Stimulated activated CD8-positive, alpha-beta memory T cell treated with anti-CD3 and anti-CD28 coated beads, Interleukin-12 subunit alpha, Interleukin-12 subunit beta, amount 100 ng/mL, for 24 hours (primary cell): Measurements from ENCODE around the gene NGEF.

Experiments
- DNase-seq: peaks from one replicate; pipeline ENCODE4 v3.0.0-alpha.2; 2020; ENCODE audit errors: extremely low read depth

Gene NGEF

DNA sequence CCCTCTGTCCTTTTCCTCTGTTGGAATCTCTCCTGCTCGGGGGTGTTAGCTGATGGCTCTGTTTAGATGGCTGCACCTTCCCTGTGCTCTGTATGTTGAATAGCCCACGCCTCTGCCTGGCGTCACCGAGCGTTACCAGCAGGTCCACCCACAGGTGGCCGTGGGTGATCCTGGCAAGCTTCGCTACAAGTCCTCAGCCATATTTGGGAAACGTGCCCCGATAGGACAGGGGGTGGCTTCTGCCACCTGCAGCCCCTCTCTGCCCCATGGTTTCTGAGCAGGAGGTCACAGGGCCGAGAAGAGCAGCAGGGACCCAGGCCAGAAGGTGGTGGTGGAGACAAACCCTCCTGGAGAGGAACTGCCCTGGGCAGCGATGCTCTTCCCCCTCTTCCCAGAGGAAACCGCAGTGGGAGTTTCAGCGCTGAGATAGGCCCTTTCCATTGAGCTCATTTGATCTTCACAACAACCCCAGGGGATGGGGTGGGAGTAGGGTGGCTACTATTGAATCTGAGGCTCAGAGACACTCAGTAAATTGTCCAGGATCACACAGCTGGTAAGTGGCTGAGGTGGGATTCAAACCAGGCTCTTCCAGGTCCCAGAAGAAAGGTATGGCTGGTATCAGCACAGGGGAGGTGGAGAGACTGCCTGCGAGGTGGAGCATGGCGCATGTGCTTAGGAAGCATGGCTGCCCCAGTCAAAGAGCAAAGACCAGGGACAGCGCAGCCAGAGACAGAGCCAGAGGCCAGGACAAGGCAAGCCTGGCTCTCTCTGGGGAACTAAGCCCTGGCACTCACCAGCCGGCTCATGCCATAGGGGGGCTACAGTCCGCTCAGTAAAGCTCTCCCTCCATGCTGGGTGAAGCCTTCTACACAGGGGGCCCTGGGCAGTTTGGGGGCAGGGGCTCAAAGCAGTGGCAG, 15.0 kb downstream of the NGEF start:
- DNase-seq: no peak

DNA sequence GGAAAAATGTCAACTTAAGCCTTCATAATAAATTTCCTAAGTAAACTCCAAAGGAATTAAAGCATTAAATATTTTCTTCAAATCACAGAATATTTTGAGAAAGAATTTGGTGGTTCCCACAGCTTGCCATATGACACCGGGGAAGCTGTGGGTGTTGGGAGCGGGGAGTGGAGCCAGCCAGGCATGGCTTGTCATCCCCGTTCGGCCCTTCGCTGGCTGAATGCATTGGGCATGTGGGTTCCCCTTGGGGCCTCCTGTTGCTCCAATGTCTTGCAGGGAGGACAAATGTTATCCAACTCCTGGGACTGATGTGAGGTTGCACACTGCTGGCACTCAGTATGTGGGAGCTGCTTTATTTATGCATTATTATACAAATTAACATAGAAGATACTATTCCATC, 18.6 kb downstream of the NGEF start:
- DNase-seq: no peak

DNA sequence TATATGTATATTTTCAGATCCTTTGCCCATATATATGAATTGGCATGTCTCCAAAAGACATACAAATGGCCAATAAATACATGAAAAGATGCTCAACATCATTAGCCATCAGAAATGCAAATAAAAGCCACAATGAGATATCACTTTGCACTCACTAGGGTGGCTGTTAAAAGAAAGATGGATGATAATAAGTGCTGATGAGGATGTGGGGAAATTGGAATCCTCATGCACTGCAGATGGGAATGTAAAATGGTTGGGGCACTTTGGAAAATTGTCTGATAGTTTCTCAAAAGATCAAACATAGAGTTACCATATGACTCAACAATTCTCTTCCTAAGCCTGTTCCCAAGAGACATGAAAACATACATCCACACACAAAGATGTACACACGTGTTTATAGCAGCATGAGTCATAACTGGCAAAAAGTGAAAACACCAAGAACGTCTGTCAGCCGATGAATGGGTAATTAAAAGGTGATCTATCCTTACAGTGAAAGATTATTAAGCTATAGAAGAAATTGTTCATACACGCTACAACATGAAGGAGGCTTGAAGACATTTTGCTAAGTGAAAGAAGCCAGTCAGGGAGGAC, 19.7 kb downstream of the NGEF start:
- no peak for DNase-seq

DNA sequence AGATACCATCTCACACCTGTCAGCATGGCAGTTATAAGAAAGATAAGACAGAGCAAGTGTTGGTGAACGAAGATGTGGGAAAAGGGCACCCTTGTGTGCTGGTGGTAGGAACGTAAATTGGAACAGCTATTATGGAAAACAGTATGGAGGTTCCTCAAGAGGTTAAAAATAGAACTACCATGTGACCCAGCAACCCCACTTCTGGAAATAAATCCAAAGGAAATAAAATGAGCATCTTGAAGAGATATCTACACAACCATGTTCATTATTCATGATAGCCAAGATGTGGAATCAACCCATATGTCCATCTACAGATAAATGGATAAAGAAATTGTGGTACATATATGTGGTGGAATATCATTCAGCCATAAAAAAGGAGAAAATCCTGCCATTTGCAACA, 26.9 kb downstream of the NGEF start:
- no peak for DNase-seq

DNA sequence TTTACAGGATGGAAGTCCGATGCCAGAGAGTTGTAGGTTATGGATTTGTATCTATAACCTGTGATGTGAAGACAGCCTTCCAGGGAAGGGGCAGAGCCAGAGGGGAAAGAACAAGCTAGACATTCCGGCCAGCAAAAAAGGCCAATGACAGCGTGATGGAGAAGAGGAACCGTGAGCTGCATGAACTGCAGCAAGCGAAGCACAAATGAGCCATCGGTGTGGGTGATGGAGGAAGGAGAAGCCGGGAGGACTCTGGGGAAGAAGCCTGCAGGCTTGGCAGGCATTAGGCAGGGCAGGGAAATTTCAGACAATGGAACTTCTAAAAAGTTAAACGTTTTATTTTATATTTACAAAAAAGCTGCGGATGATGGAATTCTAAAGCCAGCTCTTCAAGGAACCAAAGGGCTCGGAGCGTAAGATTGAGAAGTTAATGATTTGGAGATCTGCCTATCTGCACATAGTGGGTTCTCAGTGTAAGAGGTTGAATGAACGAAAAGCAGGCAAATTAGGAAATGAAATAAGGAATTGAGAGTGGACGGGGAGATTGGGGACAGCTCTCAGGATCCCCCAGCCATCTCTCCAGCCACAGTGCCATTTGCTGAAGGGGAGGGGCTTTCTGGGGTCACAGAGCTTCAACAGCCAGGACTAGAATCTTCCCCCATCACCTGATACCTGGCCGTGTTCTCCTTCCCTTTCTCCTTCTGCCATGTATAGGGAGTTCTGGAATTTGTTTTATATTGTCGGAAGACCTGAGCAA, 28.4 kb downstream of the NGEF start:
- no peak for DNase-seq

DNA sequence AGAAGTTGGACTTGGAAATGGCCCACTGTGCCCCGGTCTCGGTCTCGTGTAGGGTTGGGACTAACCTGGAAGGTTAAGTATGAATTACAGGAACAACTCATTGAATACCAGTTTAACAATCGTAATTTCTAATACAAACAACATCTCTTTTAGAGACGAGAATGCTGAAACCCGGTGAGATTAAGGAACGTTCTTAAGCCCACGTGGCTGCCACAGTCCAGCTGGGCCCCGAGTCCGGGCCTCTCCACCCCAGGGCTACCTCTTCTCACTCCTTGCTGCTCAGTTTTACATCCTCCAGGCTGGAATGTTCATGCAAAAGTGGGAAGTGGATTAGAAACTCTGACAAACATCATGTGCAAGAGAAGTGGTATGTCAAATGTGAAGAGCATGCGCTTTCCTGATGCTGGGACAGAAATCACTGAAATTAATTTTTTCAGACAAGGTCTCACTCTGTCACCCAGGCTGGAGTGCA, 29.4 kb downstream of the NGEF start:
- DNase-seq: no peak

DNA sequence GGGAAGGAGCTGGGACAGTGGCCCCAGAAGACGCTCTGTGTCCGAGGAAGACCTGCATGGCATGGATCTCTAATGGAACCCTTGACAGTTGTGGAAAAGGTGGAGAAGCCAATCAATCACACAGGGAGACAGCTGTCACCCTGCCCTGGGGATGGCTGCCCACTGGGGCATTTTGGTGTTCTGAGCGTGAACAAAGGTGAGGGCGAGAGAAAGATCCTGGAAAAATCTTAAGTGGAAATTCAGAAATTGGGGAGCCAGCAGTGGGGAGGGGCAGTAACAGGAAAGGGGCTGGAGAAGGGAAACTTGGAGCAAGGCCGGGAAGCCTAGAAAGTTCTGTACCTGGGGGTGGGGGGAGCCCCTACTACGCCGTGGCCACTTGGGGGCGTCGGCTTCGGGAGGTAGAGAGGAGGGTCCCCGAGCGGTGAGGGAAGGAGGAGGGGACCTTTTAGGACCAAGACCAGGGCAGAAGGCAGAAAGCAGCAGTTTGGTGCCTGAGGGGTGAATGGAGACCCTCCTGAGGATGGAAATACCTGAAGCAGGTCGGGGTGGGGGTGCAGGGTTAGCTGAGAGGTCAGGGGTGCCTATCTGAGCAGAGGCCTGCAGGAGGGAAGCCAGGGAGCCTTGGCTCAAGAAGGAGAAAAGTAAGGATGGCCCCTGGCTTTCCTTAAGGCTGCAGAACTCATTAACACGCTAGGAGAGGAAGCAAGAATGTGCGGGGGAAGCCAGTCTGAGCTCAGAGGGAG, 30.0 kb downstream of the NGEF start:
- no peak for DNase-seq

DNA sequence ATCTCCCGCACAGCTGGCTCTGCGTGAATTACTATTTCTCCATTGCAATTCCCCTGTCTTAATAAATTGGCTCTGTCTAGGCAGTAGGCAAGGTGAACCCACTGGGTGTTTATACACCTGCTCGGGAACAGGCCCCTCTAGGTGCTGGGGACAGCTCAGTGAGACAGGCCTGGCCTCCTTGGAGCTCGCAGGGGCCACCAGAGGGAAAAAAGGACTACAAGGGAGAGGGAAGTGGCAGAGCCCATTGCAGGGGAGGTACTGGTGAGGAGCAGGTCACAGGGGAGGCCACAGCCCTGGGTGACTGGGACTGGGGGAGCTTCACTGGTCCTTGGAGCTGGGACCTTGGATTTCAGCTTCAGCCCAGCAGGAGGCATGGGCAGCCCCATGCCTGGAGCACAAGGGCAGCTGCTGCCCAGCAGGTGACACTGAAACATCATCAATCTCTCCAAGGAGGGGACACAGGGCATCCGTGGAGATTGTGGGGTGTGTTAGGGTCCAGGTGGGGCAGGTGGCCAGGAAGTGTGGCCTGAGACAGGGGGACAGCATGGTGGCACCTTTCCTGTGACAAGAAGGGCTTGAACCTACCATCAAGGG, 31.2 kb downstream of the NGEF start:
- DNase-seq: no peak

DNA sequence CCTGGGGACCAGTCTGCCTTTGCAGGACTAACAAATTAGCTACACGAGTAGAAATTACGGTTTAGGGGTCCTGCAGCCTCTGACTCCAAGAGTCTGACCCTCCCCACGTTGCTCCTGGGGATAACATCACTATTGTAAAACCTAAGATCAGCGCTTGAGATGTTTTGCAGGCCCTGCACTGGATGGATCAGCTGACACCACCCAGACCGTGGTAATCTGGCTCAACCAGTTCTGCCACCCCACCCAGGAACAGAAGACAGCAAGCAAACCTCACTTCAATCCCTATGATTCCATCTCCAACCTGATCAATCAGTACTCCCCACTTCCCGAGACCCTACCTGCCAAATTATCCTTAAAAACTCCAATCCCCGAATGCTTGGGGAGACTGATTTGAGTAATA, 31.7 kb downstream of the NGEF start:
- DNase-seq: no peak

DNA sequence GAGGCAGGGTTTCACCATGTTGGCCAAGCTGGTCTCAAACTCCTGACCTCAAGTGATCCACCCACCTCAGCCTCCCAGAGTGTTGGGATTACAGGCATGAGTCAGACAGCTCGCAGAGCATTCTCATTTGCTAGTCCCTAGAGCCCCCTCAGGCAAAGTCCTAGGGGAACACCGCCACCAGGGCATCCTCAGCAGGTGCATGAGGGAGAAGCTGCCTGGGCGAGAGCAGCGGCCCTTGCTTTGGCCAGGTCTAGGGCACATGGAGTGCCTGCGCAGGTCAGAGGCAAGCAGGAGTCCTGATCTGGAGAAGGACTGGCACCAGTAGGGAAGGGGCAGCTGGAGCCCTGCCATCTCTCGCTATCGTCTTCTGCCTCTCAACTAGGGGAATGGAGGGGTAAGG, 32.4 kb downstream of the NGEF start:
- DNase-seq: no peak

DNA sequence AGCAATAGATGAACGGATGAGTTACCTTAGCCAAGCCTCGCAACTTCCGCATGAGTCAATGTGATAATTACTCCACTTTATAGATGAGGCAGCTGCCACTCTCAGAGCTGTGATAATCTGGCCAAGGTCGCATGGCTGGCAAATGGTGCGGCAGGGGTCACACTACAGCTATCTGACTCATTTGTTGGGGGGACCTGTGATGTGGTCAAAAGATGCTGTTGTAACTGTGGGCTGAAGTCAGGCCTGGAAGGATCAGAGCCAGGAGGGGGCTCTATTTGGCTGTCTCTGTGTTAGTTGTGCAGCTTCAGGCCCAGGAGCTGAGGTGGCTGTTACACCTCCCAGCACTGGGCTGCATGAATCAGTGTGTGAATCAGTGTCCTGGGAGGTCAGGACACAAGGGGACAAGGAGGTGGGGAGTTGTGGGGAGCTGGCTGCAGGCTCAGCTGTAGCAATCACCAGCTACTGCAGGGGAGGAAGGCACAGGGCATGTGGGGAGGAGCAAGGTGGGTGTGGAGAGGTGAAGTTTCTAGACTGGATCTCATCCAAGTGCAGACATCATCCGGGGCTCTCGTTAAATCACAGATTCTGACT, 33.1 kb downstream of the NGEF start:
- DNase-seq: no peak

DNA sequence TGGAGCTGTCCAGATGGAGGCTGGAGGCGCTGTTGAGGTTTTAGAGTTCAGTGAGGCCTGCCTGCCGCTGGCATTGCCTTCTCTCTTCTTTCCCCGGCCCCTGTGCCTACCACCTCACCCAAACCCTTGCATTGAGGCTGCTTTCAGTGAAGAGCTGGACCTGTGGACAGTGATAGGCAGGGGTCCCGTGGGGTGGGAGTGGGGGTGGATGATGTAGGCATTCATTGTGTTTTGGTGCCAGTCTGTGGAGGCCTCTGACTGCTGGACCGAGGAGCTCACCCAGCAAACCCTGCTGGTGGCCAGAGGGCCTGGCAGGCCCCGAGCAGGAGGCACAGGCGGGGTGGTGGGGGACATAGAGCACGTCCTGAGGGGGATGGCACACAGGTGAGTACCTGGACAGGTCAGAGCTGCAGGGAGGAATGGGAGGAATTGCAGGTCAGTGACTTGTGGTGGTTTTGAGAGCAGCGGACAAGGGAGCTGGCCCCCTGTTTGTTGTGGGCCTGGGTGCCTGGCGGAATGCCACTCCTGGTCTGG, 35.6 kb downstream of the NGEF start:
- DNase-seq: no peak

DNA sequence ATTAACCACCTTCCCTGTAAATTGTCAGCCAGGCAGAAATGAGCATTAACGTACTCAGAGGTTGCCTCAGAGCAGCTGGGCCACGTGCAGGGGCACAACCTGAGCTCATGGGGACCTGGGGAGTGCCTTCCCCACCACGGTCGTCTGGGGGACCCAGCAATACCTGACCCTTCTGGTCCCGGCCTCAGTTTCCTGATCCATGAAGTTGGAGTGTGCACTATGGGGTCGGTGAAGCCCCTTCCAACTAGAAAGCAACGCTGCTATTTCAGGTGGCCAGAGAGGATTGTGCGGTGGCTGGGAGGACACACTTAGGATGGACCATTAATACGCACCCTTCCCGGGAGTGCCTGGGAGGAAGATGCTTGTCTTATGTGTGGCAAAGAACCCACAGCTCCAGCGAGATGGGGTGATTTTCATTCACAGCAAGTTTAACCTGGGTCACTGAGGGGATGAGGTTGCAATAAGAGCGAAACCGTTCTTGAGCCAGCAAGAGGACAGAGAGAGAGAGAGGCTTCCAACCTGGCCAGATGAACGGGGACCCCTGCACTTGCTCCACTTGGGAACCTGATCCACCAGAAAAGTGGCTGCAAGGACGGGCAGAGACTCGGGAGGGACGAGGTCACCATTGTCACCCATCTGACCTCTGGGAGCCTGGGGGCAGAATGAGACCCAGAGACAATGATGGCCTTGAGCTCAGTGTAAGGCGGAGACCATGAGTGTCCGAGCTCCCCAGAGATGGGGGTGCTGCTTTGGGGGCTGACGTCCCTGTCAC, 36.2 kb downstream of the NGEF start:
- DNase-seq: no peak

DNA sequence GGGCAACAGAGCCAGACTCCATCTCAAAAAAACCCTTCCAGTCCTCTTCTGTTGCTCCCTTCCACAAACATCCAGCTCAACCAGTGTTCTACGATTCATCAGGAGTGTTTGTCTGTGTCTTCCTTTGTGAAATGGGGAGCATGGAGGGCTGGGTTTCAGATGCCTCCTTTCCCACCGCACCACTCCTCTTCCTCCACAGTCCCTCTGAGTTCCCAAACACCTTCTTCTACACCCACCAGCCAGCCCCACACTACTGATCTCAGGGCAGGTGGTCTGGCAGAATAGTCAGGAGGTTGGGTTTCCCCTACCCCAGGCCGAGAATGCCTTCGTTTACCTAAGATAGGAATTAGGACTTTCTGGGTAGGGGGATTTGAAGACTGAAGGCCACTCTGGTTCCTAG, 36.9 kb downstream of the NGEF start:
- no peak for DNase-seq

DNA sequence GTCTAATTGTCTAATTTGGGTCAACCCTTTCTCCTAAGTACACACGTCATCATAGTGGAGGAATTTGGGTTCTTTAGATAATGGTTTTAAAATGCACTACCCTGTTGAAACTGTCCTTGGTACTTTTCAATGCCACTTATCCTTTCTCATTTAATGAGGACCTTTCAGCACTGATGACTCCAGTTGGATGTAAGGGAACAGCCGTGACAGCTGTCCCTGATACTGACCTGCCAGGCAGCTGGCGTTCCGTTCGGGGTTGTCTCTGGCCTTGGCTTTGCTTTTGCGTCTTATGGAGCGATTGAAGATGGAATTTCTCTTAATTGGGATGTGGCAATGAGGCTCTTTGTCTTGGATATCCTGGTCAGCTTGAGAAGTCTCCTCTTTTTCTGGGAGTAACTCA, 38.7 kb downstream of the NGEF start:
- DNase-seq: no peak

DNA sequence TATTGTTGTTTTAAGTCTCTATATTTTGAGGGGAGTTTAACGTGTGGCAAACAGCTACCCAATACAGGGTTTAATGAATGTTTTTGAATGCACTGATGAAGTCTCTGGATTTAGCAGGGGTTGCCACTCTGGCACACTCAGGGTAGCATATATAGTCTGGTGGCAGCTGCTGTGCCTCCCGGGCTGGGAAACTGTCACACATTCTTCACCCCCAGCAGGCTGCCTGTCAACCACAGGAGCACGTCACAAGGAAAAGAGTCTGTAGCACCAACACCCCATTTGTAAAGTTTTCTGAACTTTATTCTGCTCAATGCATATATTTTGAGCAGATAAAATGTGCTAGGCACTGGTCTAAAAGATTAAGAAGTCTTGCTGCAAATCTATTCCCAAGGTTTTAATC, 39.3 kb downstream of the NGEF start:
- no peak for DNase-seq

DNA sequence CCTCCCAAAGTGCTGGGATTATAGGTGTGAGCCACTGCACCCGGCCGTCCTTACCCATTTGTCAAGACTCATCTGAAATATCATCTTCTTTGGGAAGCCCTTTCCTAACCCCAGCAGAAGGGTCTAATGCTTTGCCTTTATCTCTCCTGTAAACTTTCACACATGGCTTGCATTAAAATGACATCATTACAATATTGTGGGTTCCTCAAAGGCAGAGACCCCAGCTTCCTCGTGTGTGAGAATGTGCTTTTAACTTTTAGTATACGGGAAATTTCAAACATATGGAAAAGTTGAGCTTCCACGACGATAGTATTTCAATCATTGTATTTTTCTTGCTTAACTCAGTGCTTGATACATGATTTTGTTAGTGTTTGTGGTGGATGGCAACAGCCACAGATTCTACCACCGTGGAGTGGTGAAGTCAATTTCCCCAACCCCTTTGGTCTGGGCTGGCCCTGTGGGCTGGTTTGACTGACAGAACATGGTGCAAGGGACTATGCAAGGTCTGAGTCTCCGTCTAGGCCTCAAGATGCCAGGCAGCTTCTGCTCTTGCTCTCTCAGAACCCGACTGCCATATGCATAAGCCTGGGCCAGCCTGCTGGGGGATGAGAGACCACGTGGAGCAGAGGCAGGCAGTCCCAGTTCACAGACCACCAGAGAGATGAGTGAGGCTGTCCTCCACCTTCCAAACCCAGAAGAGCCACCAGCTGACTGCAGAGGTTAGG, 39.9 kb downstream of the NGEF start:
- no peak for DNase-seq

DNA sequence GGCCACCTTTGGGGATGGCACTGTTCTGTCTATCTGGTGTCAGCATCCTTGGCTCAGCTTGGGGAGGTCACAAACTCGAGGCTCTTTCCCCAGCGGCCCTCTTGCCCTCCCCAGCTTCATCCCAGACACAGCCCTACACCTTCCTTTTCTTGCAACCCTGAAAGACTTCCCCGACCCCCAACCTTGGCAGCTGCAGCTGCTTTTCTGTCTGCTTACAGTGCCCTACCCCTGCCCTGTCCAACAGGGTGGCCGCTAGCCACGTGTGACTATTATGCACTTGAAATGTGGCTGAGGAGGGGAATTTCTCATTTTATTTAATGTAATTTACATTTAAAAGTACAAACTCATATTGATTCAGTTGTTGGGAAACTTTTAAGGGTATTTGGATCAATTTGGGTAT, 41.3 kb downstream of the NGEF start:
- no peak for DNase-seq

DNA sequence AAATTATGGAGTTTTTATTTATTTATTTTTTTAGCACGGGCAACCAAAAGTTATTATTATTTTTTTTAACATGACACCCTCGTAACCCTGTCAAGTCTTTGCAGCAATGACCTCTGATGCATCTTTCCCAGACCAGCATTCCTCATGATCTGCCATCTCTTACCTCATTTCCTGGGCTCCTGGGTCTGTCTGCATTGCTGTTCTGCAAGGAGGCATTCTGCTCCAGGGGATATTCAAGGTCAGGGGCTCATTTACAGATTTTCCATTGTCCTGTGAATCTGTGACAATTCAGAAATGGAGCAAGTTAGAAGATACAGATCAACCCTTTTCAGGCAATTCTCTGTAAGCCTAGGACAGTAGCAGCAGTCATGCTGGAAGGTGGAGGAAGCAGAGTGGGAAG, 43.0 kb downstream of the NGEF start:
- no peak for DNase-seq
